Common myeloid progenitor, CD34-positive (primary cell): ENCODE results near the gene DOCK9.

Source experiments
- CTCF ChIA-PET: fragments of 350-600 bp; sonication (Branson Sonifier 250); formaldehyde crosslinking; loops from one replicate; lab custom pipeline; 2021; ENCODE audit warnings: antibody characterized with exemption; lab: Charles Lee
- POLR2A ChIA-PET: fragments of 350-600 bp; sonication (Branson Sonifier 250); formaldehyde crosslinking; loops from one replicate; lab custom pipeline; 2021; ENCODE audit warnings: antibody characterized with exemption; lab: Charles Lee
- DNase-seq, 3 donors: peaks; one replicate each; pipeline versions ENCODE4 v3.0.0 to v3.0.0-alpha.2; 2013
- H3K27ac ChIP-seq, 2 experiments: 1 replicate in 1 of 2; 2 replicates in 1 of 2; pipeline ENCODE4 v1.7.0; 2013; ENCODE audit warnings: inconsistent platforms in 2 of 2, low read length in 2 of 2, mild to moderate bottlenecking in 2 of 2, low read depth in 1 of 2, moderate library complexity in 1 of 2; ENCODE audit not compliant: severe bottlenecking in 2 of 2, insufficient read depth in 1 of 2, poor library complexity in 1 of 2
- H3K27me3 ChIP-seq, 5 experiments: replicated peaks in 2 of 5; 1 replicate in 3 of 5; 2 replicates in 2 of 5; pipeline versions ENCODE4 v1.6.1 to v1.7.0; 2013; ENCODE audit warnings: low read length in 4 of 5, mild to moderate bottlenecking in 2 of 5, moderate library complexity in 2 of 5, inconsistent platforms in 1 of 5; ENCODE audit not compliant: insufficient read depth in 5 of 5, control insufficient read depth in 4 of 5
- H3K36me3 ChIP-seq, 4 experiments: 1 replicate in 2 of 4; 2 replicates in 2 of 4; pipeline versions ENCODE4 v1.6.1 to v1.7.0; 2013; ENCODE audit warnings: low read length in 3 of 4, control low read depth in 1 of 4, mild to moderate bottlenecking in 1 of 4; ENCODE audit not compliant: control insufficient read depth in 4 of 4, insufficient read depth in 4 of 4
- H3K4me1 ChIP-seq, 4 experiments: 1 replicate in 3 of 4; 2 replicates in 1 of 4; pipeline versions ENCODE4 v1.6.1 to v1.7.1; 2013; ENCODE audit warnings: low read length in 3 of 4, mild to moderate bottlenecking in 3 of 4, control low read depth in 1 of 4, inconsistent platforms in 1 of 4, moderate library complexity in 1 of 4; ENCODE audit not compliant: control insufficient read depth in 4 of 4, insufficient read depth in 4 of 4; ENCODE audit errors: control extremely low read depth in 1 of 4
- H3K4me3 ChIP-seq, 7 experiments: 1 replicate in 4 of 7; 2 replicates in 3 of 7; pipeline versions ENCODE4 v1.5.1 to v1.7.0; 2013; ENCODE audit warnings: mild to moderate bottlenecking in 7 of 7, low read length in 6 of 7, moderate library complexity in 6 of 7, inconsistent platforms in 2 of 7, low read depth in 2 of 7, control low read depth in 1 of 7; ENCODE audit not compliant: insufficient read depth in 4 of 7, control insufficient read depth in 1 of 7; ENCODE audit errors: extremely low read depth in 1 of 7
- H3K9me3 ChIP-seq, 5 experiments: 1 replicate in 4 of 5; 2 replicates in 1 of 5; pipeline versions ENCODE4 v1.6.1 to v1.7.1; 2013; ENCODE audit warnings: low read length in 4 of 5, mild to moderate bottlenecking in 2 of 5, inconsistent platforms in 1 of 5, low read depth in 1 of 5, moderate library complexity in 1 of 5; ENCODE audit not compliant: control insufficient read depth in 4 of 5, insufficient read depth in 2 of 5; ENCODE audit errors: control extremely low read depth in 1 of 5
- WGBS: methylation state at CpG from one replicate; pipeline ENCODE4 v1.1.5; 2013; ENCODE audit not compliant: insufficient coverage; 5-methylcytosine and 5-hydroxymethylcytosine counted together

Gene DOCK9

GRCh38 chr13:98886587-98887230, 91.2 kb downstream of the DOCK9 start:
- POLR2A ChIA-PET, result no interaction called here
- no peaks in the 10 kb centered on the region for H3K9me3 ChIP-seq
- WGBS, result 94% methylated on average over 7 of the region's 9 CpGs
- no peak overlapping the region for H3K4me3 ChIP-seq
- H3K27ac ChIP-seq, result no peak overlapping the region
- H3K4me1 ChIP-seq, result peaks cover 0 to 15% (median 0%) of the 10 kb centered on the region in 4 experiments
- peaks cover 0 to 3% (median 0%) of the 10 kb centered on the region in 5 experiments for H3K27me3 ChIP-seq
- DNase-seq, result no peak
- CTCF ChIA-PET, result interaction anchor here (0.6 kb wide), 1 partner anchor 93 kb away, joined by 4 read pairs; no protein-coding TSS in a partner anchor
- H3K36me3 ChIP-seq, result no peaks in the 10 kb centered on the region

- 94% methylated on average over 6 of the region's 6 CpGs for WGBS
- peaks cover 0 to 8% (median 0%) of the 10 kb centered on the region in 4 experiments for H3K4me1 ChIP-seq
- H3K4me3 ChIP-seq, result no peak overlapping the region
- no peaks in the 10 kb centered on the region for H3K36me3 ChIP-seq
- DNase-seq, result no peak
- POLR2A ChIA-PET, result no interaction called here
- H3K27ac ChIP-seq, result no peak overlapping the region
- CTCF ChIA-PET, result interaction anchor here (0.9 to 1.3 kb wide), 2 partner anchors 71 to 149 kb away, joined by 3 to 5 read pairs; no protein-coding TSS in a partner anchor
- no peaks in the 10 kb centered on the region for H3K27me3 ChIP-seq
- no peaks in the 10 kb centered on the region for H3K9me3 ChIP-seq
Observed at GRCh38 chr13:98885600-98885999, 92.3 kb downstream of the DOCK9 start.

DNA sequence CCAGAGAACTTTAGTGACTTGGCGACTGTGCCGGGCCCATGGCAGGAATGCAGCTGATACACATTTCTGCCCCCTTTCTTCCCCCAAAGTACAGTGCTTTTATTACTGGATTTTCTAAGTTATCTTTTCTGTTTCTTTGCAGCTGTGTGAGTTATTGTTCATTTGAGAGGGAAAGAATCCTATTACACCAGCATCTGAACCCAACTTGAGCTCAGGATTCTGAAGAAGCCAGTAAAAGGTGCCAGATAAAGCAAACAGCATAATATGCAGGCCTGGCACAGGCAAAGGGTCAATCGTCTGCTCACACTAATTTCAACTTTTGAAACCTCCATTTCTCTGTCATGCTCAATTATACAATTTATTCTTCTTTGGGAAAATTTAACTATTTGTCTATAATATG, 93.9 kb downstream of the DOCK9 start:
- Histone ChIP-seq H3K9me3 (no peaks in the 10 kb centered on the region), H3K36me3 (no peaks in the 10 kb centered on the region), H3K27me3 (peaks cover 0 to 4% (median 0%) of the 10 kb centered on the region in 5 experiments), H3K27ac (no peak overlapping the region), H3K4me3 (no peak overlapping the region), H3K4me1 (no peaks in the 10 kb centered on the region)
- ChIA-PET POLR2A (no interaction called here), CTCF (no interaction called here)
- no CpG with 5 or more reads among the region's 3 CpGs for WGBS
- no peak for DNase-seq

DNA sequence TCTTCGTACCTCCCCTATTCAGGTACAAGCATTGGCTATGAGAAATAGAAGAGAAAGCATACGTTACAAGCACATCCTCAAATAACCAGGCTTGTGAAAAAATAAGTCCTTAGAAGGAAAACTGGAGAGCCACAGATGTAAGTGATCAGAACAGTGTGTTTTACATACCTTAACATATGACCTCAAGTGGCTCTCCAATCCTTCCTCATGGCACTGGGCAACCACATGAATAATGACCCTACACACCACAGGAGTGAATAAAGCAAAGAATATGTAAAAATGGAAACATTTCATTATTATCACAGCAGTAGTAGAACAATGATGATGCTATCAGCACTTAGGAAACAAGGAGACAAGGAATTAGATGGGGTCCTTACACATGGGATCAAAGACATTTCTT, 96.5 kb downstream of the DOCK9 start:
- H3K36me3 ChIP-seq, result no peaks in the 10 kb centered on the region
- WGBS, result 100% methylated on average over 1 of the region's 2 CpGs
- ChIA-PET CTCF (interaction anchor here (0.9 kb wide), 2 partner anchors 11 to 103 kb away, joined by 3 read pairs; no protein-coding TSS in a partner anchor), POLR2A (no interaction called here)
- DNase-seq, result no peak
- H3K27ac ChIP-seq, result no peak overlapping the region
- H3K27me3 ChIP-seq, result peaks cover 0 to 4% (median 0%) of the 10 kb centered on the region in 5 experiments
- no peaks in the 10 kb centered on the region for H3K9me3 ChIP-seq
- H3K4me1 ChIP-seq, result no peaks in the 10 kb centered on the region
- no peak overlapping the region for H3K4me3 ChIP-seq

- CTCF ChIA-PET, result interaction anchor here (0.6 kb wide), 1 partner anchor 13 kb away, joined by 3 read pairs; no protein-coding TSS in a partner anchor
- Histone ChIP-seq H3K27ac (no peak overlapping the region), H3K27me3 (peaks cover 0 to 4% (median 0%) of the 10 kb centered on the region in 5 experiments), H3K36me3 (no peaks in the 10 kb centered on the region), H3K4me3 (no peak overlapping the region), H3K9me3 (no peaks in the 10 kb centered on the region), H3K4me1 (no peaks in the 10 kb centered on the region)
- POLR2A ChIA-PET, result no interaction called here
- 100% methylated on average over 2 of the region's 2 CpGs for WGBS
- DNase-seq, result no peak
Observed at GRCh38 chr13:98880677-98881076, 97.2 kb downstream of the DOCK9 start.

GRCh38 chr13:98879957-98880356, 97.9 kb downstream of the DOCK9 start:
- DNase-seq, result no peak
- POLR2A ChIA-PET, result no interaction called here
- H3K4me1 ChIP-seq, result no peaks in the 10 kb centered on the region
- H3K4me3 ChIP-seq, result no peak overlapping the region
- H3K27me3 ChIP-seq, result peaks cover 0 to 4% (median 0%) of the 10 kb centered on the region in 5 experiments
- H3K27ac ChIP-seq, result no peak overlapping the region
- CTCF ChIA-PET, result interaction anchor here (0.6 to 1.9 kb wide), 5 partner anchors 10 to 135 kb away, joined by 3 to 6 read pairs (median 3); no protein-coding TSS in a partner anchor
- H3K36me3 ChIP-seq, result no peaks in the 10 kb centered on the region
- no peaks in the 10 kb centered on the region for H3K9me3 ChIP-seq
- WGBS, result 88% methylated on average over 6 of the region's 6 CpGs

- ChIA-PET POLR2A (no interaction called here), CTCF (interaction anchor here (0.7 to 1.9 kb wide), 5 partner anchors 10 to 136 kb away, joined by 3 to 6 read pairs (median 3); no protein-coding TSS in a partner anchor)
- no peak overlapping the region for H3K4me3 ChIP-seq
- no peaks in the 10 kb centered on the region for H3K4me1 ChIP-seq
- peaks cover 0 to under 1% (median 0%) of the 10 kb centered on the region in 5 experiments for H3K9me3 ChIP-seq
- 38% methylated on average over 1 of the region's 4 CpGs for WGBS
- DNase-seq, result no peak
- H3K27ac ChIP-seq, result no peak overlapping the region
- no peaks in the 10 kb centered on the region for H3K36me3 ChIP-seq
- peaks cover 0 to 4% (median 0%) of the 10 kb centered on the region in 5 experiments for H3K27me3 ChIP-seq
Observed at GRCh38 chr13:98879127-98879520, 98.7 kb downstream of the DOCK9 start.
